GM21723 (cell line): ENCODE measurements around the gene IFNK.
A peak's percentile ranks its signal among the peaks of the same experiment; 100 is the strongest.
"Not testable (repeated sequence)": the region's sequence is repeated elsewhere in the genome, so short reads cannot be mapped to it uniquely, and the experiment has no call there.

ENCODE experiments used
- ATAC-seq: cut with Tn5 transposase; IDR thresholded peaks from one replicate; pipeline ENCODE4 v1.9.1; 2021; ENCODE audit warnings: mild to moderate bottlenecking, moderate library complexity; ENCODE audit not compliant: unreplicated experiment

Gene IFNK, protein sequence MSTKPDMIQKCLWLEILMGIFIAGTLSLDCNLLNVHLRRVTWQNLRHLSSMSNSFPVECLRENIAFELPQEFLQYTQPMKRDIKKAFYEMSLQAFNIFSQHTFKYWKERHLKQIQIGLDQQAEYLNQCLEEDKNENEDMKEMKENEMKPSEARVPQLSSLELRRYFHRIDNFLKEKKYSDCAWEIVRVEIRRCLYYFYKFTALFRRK

GRCh38 chr9:27524236-27524635 lies at the start of gene IFNK:
TSS of gene IFNK (plus strand) at chr9:27524290. CDS start at chr9:27524337, 47 bp downstream.
- ATAC-seq = no peak

GRCh38 chr9:27474305-27474704 lies 49.8 kb upstream of the IFNK start:
- ATAC-seq = no peak

DNA sequence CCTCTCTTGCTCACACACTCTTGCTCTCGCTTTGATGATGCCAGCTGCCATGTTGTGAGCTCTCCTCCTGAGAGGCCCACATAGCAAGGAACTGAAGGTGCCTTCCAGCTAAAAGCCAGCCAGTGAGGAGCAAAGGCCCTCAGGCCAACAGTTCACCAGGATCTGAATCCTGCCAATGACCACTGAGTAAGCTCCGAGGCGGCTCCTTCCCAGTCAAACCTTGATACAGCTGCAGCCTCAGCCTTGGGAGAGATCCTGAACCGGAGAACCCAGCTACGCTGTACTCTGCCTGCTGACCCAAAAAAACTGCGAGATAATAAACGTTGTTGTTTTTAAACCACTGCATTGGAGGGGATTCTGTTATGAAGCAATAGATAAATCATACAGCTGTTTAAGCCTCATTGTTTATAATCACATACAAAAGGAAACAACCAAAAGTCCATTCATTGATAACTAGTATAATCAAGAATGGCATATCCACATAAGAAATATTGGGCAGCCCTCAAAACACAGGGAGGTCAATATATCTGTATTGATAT lies 49.0 kb upstream of the IFNK start:
- ATAC-seq = no peak

- no peak for ATAC-seq
Measured at GRCh38 chr9:27476870-27477515, 47.1 kb upstream of the IFNK start.

DNA sequence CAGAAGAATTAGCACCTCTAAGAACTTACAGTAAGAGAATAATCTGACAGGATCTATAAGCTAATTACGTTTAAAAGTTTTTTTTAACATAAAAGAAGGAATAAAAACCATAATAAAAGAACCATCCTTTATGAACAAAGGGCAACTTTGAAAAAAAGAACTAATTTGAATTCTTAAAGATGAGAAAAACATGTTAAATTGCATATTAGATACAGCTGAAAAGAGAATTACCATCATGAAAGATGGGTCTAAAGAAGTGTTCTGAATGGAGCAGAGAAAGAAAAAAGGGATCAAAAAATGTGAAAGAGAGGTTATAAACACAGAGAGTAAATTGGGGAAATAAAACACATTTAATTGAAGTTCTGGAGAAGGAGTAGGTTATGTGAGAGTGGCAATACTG lies 45.8 kb upstream of the IFNK start:
- no peak for ATAC-seq

DNA sequence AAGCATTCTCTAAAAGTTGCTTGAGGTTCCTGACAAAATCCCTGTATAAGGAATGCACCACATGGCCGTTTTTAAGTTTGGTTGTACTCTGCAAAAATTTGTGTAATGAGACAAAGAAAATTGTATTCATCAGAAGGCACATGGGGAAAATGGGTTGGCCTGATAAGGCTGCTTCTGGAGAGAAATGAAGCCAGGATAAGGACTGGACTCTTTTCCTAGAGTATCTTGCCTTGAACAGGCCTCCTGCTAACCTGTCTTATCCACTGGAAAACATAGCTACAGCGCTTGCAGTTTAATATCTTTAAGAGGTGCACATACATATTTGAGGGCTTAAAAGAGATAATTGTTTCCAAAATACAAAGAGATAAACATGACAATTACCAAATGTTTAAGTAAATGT lies 41.4 kb upstream of the IFNK start:
- no peak for ATAC-seq

DNA sequence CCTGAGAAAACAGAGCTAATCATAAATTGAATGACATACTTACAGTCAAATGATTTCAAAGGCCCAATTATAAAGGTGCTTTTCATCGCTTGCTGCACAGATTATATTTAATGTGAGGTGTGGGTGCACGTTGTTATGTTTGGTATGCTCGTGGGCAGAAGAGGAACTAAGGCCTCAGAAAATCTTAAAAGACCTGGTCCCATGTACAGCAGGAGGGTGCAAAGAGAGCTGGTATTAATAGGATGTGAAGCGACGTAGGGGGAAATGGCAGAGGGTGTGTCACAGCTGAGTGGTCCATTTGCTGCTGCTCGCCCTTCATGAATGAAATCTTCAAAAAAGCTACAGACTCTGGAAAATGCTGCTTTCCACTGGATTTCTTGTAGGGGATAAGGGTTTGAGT lies 40.5 kb upstream of the IFNK start:
- ATAC-seq = no peak

DNA sequence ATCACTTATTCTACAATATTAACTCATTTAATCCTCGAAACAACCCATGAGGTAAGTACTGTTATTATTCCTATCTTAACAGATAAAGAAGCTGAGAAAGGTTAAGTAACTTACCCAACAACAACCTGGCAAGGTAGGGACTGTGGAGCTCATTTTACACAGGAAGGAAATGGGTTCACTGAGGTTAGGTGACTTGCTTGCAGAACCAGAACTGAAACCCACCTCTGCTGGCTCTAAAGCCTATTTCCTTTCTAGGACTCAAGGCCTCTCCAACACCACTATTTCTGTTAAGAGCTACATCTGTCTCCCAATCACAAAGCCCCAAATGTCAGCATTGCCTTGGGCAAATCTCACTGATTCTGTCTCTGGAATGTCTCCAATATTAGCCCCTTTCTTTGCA lies 38.9 kb upstream of the IFNK start:
- peak; percentile 67 for ATAC-seq

GRCh38 chr9:27487128-27487640 lies 36.9 kb upstream of the IFNK start:
- no peak for ATAC-seq

- ATAC-seq = no peak
Measured at GRCh38 chr9:27487927-27488326, 36.2 kb upstream of the IFNK start.

- peak; percentile 92 for ATAC-seq
Measured at GRCh38 chr9:27489087-27489876, 34.8 kb upstream of the IFNK start.

DNA sequence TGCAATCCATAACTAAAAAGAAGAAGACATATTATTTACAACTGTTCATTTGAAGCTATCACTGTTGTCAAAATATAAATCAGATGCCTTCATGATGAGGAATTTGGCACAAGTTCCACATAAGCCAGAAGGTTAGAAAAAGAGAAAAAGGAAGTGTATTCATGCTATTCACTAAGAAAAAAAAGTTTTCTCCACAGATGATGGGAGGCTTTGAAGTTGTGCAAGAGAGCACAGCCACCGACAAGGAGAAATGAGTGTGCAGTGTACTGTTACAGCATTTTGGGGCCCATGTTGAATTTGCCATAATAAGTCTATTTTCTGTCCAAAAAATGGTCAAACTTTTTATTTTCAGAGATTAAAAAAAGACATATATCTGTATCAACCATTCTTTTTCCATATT lies 32.9 kb upstream of the IFNK start:
- no peak for ATAC-seq

DNA sequence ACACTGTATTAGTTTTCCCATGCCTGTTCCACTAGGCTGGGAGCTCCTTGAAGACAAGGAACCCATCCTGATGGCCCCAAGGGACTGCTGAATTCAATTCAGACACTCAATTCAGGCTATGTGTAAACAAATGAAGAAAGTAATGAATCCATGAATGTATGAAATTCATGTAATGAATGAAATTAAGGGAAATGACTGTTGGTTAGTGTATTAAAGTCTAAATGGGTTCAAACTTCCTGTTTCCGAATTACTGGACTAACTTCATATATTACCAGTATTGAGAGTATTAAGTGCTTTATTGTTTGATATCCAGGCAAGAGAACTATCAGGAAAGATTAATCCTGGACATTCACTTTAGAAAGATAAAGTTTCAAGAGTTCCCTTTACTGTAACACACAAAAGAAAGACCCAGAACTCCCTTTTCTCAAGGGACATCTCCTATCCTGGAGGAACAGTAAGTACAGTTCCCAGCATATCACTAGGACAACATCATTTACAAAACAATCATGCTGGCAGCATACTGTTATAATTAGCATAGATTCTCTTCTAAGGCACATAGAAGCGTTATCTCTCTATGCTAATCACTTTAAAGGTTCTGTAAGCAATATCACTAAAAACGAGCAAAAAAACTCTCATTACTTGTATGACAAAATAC lies 28.5 kb upstream of the IFNK start:
- no peak for ATAC-seq

- ATAC-seq = no peak
Measured at GRCh38 chr9:27496135-27496504, 28.0 kb upstream of the IFNK start.

DNA sequence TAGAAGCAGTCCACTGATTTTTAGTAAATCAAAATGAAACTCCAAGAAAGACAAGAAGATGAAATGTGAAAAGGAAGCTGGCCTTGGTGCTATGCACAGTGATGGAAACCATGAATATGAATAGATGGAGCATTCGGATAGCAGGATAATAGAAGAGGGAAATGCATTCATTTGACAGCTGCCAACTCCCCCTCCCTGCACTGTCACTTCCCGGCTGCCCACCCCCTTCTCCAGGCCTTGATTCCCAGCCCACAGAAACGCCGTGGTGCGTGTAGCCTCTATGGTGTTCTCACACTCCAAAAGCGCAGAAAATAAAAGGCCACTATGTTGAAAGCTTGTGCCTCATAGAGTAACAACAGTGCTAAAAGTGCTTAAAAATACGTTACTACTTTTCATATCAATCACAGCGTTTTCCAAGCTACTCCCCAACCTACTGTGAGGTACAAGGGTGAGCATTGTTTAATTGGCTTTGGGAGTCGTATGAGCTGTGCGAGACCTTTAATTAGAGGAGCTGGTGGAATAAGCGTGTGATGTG lies 26.1 kb upstream of the IFNK start:
- no peak for ATAC-seq

DNA sequence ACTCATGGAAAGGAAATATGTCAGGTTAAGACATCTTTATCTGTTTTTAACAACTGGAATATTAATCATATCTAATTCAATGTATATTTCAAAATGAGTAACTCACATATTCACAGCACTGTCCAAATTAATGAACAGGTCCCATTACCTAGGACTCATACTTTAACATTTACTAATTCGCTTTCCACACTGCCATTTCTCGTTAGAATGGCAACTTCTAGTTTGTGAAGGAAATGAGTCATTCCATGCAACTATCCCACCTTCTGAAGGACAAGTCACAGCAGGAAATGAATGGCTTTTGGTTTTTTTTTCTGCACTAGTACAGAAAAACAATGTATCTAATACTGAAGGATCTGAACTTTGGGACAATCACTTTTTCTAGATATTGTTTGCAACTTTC lies 24.6 kb upstream of the IFNK start:
- no peak for ATAC-seq

GRCh38 chr9:27500902-27501301 lies 23.2 kb upstream of the IFNK start:
- ATAC-seq = not testable (repeated sequence)

DNA sequence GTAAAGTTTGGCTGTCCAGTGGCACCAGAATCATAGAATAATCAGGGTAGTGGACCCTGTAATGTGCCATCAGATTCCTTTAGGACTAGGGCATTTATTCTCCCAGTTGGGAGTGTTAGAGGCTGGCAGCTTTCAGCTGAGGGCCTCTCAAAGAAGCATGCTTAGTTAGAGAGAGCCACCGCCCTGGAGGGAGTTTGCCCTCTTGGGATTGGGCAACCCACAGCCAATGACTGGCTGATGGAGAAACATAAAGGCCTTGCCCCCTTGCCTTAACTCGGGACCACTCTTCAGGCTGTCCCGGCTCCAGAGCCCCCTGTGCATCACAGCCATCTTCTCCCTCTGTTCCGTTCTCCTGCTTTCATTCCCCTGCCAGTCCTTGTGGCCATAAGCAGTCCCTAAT lies 20.5 kb upstream of the IFNK start:
- ATAC-seq = no peak

DNA sequence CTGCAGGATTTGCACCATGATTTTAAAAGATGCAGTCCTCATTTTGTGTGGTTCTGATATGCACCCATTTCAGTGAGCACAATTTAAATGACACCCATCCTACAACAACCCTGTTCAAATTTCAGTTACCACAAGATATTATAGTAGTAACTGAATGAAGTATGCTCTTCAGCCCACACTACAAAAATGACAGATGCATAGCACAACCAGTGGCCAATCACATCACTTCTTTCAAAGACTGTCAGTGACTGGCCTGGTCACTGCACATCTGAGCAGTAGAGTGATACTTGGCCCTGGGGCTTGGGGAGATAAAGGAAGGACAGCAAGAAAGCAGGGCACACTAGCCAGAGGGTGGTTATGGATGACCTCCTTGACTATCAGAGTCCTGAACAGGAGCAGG lies 19.8 kb upstream of the IFNK start:
- ATAC-seq = no peak

DNA sequence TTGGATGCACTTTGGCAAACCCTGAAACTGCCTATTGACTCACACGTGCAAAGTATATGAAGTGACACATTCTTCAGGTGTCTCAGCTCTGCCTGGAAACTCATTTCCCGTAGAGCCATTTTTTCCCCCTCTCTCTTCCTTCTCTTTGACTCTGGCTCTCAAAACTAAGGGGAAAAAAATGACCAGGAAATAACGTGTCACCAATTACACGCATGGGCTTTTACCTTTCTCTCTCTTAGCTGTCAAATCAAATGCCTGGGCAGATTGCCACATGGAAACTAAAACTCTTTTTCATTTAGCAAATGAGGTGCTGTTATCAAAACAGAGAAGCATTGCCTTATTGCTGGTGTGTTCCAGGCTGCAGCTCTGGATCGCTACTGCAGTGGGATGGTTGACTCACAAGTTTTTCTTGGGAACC lies 18.3 kb upstream of the IFNK start:
- no peak for ATAC-seq

- no peak for ATAC-seq
Measured at GRCh38 chr9:27506981-27507380, 17.1 kb upstream of the IFNK start.
